ENCODE data around the gene OMG. TPM values are rescaled to one million over a fixed set of nuclear protein-coding genes. Genes with fewer than 3 reads are reported as not detected.
"Not testable (repeated sequence)": the region's sequence is repeated elsewhere in the genome, so short reads cannot be mapped to it uniquely, and the experiment has no call there.

Gene OMG, protein sequence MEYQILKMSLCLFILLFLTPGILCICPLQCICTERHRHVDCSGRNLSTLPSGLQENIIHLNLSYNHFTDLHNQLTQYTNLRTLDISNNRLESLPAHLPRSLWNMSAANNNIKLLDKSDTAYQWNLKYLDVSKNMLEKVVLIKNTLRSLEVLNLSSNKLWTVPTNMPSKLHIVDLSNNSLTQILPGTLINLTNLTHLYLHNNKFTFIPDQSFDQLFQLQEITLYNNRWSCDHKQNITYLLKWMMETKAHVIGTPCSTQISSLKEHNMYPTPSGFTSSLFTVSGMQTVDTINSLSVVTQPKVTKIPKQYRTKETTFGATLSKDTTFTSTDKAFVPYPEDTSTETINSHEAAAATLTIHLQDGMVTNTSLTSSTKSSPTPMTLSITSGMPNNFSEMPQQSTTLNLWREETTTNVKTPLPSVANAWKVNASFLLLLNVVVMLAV
- 0.25 TPM for total RNA-seq
- long read RNA-seq, result 0 reads

- TF ChIP-seq CTCF (IDR thresholded peaks at IDR 0.05; ENCODE audit: borderline replicate concordance), result no peak
- no peak within 1 kb of the TSS for H3K27ac ChIP-seq (replicated peaks)
- intact Hi-C loops (cut with micrococcal nuclease), result no loop called here
- no peaks in the 10 kb centered on the region for H3K9me3 ChIP-seq (replicated peaks)
- H3K27me3 ChIP-seq (ENCODE audit: low read depth), result no peaks in the 10 kb centered on the region
- DNase-seq, result no peak
- H3K4me3 ChIP-seq, result no peak within 1 kb of the TSS
- no peaks in the 10 kb centered on the region for H3K4me1 ChIP-seq
- H3K36me3 ChIP-seq, result no peaks in the 10 kb centered on the region
Measured at GRCh38 chr17:31297090-31297489, at the start of gene OMG. Gene OMG (minus strand): TSS chr17:31297239. CDS start chr17:31296331, 908 bp downstream.

DNA sequence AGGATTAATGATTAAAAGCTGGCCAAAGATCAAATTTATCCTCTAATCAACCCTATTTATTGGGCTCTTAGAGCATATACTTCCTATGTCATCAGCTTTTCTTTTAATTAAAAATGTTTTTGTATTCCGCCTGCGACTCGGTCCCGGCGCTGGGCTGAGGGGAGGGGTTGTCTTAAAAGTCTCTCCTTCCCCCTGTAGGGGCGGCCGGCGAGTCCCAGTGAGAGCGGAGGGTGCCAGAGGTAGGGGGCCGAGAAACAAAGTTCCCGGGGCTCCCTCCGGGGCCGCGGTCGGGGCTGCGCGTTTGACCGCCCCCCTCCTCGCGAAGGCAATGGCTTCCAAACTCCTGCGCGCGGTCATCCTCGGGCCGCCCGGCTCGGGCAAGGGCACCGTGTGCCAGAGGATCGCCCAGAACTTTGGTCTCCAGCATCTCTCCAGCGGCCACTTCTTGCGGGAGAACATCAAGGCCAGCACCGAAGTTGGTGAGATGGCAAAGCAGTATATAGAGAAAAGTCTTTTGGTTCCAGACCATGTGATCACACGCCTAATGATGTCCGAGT is 48.2 kb upstream of the OMG start:
- DNase-seq; H3K4me3 ChIP-seq; intact Hi-C loops (cut with micrococcal nuclease); H3K27me3 ChIP-seq (ENCODE audit: low read depth); H3K9me3 ChIP-seq (replicated peaks); H3K27ac ChIP-seq (replicated peaks); H3K4me1 ChIP-seq: not testable (repeated sequence)
- peaks cover 65% of the 10 kb centered on the region for H3K36me3 ChIP-seq

DNA sequence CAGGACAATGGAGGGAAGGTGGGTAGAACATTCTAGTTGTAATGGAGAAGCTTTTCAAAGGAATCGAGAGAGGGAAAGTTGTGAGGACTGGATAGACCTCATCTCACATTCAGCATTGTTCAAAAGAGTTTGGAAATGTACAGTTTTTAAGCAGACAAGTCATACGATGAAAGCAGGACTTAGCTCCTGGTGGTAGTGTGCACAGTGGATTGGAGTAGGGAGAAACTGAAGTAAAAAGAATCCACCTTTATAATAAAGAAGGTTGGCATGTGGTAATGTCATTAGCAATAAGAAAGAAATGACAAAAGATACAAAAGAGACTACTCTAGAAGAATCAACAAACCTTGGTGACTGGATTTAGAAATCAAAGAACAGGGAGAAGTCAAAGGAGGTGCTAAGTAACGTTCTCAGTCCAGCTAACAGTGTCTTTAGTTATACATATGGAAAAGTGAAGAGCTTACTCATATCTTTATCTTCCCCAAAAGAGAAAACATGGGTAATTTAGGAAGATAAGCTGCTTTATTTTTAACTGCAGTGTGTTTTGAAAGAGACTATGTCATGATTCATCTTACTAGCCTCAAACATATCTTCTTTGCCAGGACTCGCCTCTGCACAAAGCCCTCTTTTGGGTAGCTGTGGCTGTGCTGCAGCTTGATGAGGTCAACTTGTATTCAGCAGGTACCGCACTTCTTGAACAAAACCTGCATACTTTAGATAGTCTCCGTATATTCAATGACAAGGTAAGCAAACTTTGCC is 43.0 kb upstream of the OMG start:
- Histone ChIP-seq H3K4me3 (no peak overlapping the region), H3K27ac (replicated peaks) (no peak overlapping the region), H3K9me3 (replicated peaks) (no peaks in the 10 kb centered on the region), H3K27me3 (ENCODE audit: low read depth) (no peaks in the 10 kb centered on the region), H3K4me1 (peaks cover 11% of the 10 kb centered on the region), H3K36me3 (peaks cover 84% of the 10 kb centered on the region)
- no peak for DNase-seq
- intact Hi-C loops (cut with micrococcal nuclease), result no loop called here
- no peak for TF ChIP-seq CTCF (IDR thresholded peaks at IDR 0.05; ENCODE audit: borderline replicate concordance)

GRCh38 chr17:31329221-31329620 is 32.2 kb upstream of the OMG start:
- intact Hi-C loops (cut with micrococcal nuclease), result no loop called here
- no peak for TF ChIP-seq CTCF (IDR thresholded peaks at IDR 0.05; ENCODE audit: borderline replicate concordance)
- Histone ChIP-seq H3K27ac (replicated peaks) (no peak overlapping the region), H3K9me3 (replicated peaks) (no peaks in the 10 kb centered on the region), H3K27me3 (ENCODE audit: low read depth) (no peaks in the 10 kb centered on the region), H3K4me3 (no peak overlapping the region), H3K4me1 (no peaks in the 10 kb centered on the region), H3K36me3 (peaks cover 26% of the 10 kb centered on the region)
- DNase-seq, result no peak

DNA sequence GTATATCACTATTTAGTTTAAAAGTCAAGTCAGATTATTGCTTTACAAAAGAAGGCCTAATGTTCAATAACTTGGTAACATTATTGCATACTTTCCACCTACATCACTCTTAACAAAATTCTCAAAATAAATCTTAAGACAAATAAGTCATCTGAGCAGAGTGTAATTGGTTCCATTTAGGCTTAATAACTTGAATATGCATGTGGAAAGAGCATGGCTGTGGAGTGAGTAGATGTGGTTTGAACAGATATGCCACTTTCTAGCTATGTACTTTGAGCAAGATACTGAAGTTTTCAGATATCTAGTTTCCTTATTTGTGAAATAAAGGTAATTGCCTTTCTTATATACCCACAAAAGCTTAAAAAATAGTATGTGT is 31.1 kb upstream of the OMG start:
- no peak overlapping the region for H3K27ac ChIP-seq (replicated peaks)
- H3K4me3 ChIP-seq, result no peak overlapping the region
- no peaks in the 10 kb centered on the region for H3K4me1 ChIP-seq
- no peak for DNase-seq
- H3K27me3 ChIP-seq (ENCODE audit: low read depth), result no peaks in the 10 kb centered on the region
- intact Hi-C loops (cut with micrococcal nuclease), result no loop called here
- TF ChIP-seq CTCF (IDR thresholded peaks at IDR 0.05; ENCODE audit: borderline replicate concordance), result no peak
- H3K9me3 ChIP-seq (replicated peaks), result no peaks in the 10 kb centered on the region
- H3K36me3 ChIP-seq, result peaks cover 24% of the 10 kb centered on the region
